ENCODE data around the gene LRP8. TPM values are rescaled to one million over a fixed set of nuclear protein-coding genes. Genes with fewer than 3 reads are reported as not detected.
A peak's percentile ranks its signal among the peaks of the same experiment; 100 is the strongest.

The LRP8 gene
- polyA plus RNA-seq, 1 of the 3 experiments (the other 2 are of a cell fraction): 19.9 TPM

DNA sequence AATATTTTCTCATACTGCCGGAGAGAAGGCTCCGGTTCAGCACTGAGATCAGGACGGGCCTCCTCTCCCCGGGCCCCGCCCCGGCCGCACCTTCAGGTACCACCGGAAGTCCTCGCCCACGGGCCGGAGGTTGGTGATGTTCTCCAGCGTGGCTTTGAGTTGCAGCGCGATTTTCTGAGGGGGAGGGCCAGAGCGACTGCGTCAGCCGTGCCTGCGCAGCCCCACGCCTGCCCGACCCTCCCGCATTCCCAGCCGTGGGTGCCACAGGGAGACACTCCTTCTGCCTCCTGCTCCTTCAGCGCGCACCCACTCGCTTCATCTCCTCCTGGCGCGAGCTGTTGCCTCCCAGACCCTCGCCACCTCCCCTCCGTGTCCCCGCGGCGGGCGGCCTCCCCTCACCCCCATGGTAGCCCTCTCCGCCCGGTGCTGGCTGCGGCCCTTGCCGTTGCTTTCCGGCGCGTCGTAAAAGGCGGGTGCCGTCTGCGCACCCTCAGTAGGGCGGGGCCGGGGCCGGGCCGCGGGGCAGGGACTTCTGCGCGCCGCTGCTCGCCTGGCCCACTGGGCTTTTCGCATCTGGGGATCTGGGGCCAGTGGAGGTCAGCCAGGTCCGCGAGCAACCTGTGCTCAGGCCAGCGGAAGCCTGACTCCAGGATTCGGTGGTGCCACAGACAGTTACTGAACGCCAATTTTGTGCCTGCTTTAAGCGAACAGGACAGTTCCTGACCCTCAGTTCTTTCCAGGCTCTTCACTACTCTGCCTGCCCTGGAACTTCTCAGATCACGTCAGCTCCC lies 107.5 kb downstream of the LRP8 start, which contains the start of gene CZIB:
TSS of gene CZIB (minus strand) at position 464 of the 791 bp plus-strand sequence. CDS start at position 405, 59 bp downstream.
- Histone ChIP-seq H3K79me2 (ENCODE audit: insufficient read depth) (peaks cover 17% of the 10 kb centered on the region; the same call in 1 of the 2 replicates), H3K9me3 (no peaks in the 10 kb centered on the region), H3K36me3 (replicated peaks in 1 of 2; ENCODE audit: control insufficient read depth in 1 of 2, insufficient read depth in 2 of 2, low read length in 1 of 2) (peaks cover 13 to 31% of the 10 kb centered on the region in 2 experiments), H3K4me2 (peak within 1 kb of the TSS; percentile 89), H2AFZ (ENCODE audit: low read depth) (peak within 1 kb of the TSS; percentile 77), H3K9me2 (no peaks in the 10 kb centered on the region), H3K4me3 (ENCODE audit: low read depth in 2 of 2, low read length in 1 of 2) (peak within 1 kb of the TSS; percentile 63 to 77), H4K20me1 (ENCODE audit: insufficient read depth) (no peaks in the 10 kb centered on the region), H3K27ac (ENCODE audit: low read depth in 2 of 2, low read length in 1 of 2) (peak within 1 kb of the TSS; percentile 87 to 94), H3K4me1 (ENCODE audit: control insufficient read depth in 1 of 2, insufficient read depth in 2 of 2, low read depth in 1 of 2, low read length in 1 of 2) (peaks cover 16% of the 10 kb centered on the region in 2 experiments; a peak in 2 of 4 replicates), H3K27me3 (ENCODE audit: insufficient read depth) (no peaks in the 10 kb centered on the region), H3F3A (replicated peaks; ENCODE audit: insufficient read depth) (no peaks in the 10 kb centered on the region), H3K9ac (peak within 1 kb of the TSS; percentile 84)
- DNase-seq: peak; percentile 97
- 4% methylated on average over 15 of the region's 61 CpGs for WGBS (ENCODE audit: low lambda C conversion rate)
- ChIA-PET CTCF (interaction anchor here (0.7 to 1.4 kb wide), 3 partner anchors 16 to 58 kb away, joined by 3 read pairs; partner anchors contain the start of gene MAGOH), POLR2A (interaction anchor here (1.0 to 1.5 kb wide), 3 partner anchors 9 to 38 kb away, joined by 3 read pairs; partner anchors contain the start of gene MAGOH)
- TF ChIP-seq POLR2AphosphoS5 (IDR thresholded peaks at IDR 0.05; ENCODE audit: low read depth, low read length) (peak; percentile 93), JUND (IDR thresholded peaks at IDR 0.05) (no peak; the same call in 1 of the 2 replicates), CHD2 (IDR thresholded peaks at IDR 0.05; ENCODE audit: low read length, partially characterized antibody) (peak; percentile 71), MXI1 (IDR thresholded peaks at IDR 0.05; ENCODE audit: low read depth, low read length) (peak; percentile 92), TAF1 (IDR thresholded peaks at IDR 0.05; ENCODE audit: borderline replicate concordance, low read depth, low read length) (peak; percentile 54), MEF2A (IDR thresholded peaks at IDR 0.05; ENCODE audit: borderline replicate concordance, low read depth) (no peak), GATA2 (CRISPR knock-in tag; IDR thresholded peaks at IDR 0.05) (no peak), ELF1 (IDR thresholded peaks at IDR 0.05) (no peak), EZH2phosphoT487 (IDR thresholded peaks at IDR 0.05; ENCODE audit: borderline replicate concordance, low read depth) (no peak), EP300 (IDR thresholded peaks at IDR 0.05; ENCODE audit: borderline replicate concordance in 1 of 2, low read depth in 1 of 2, low read length in 1 of 2) (peak in 1 of 2 experiments; percentile 26; a peak in 1 of 4 replicates), FOXJ3 (CRISPR knock-in tag; IDR thresholded peaks at IDR 0.05) (peak; percentile 44; the same call in 1 of the 2 replicates), TEAD4 (IDR thresholded peaks at IDR 0.05; ENCODE audit: borderline replicate concordance, insufficient read depth) (no peak), RCOR1 (IDR thresholded peaks at IDR 0.05; ENCODE audit: low read length) (0 out of 2 replicates have a peak, but pooled peaks have one; percentile 13), SIN3A (IDR thresholded peaks at IDR 0.05; ENCODE audit: borderline replicate concordance, low read depth, low read length) (peak; percentile 82; the same call in 1 of the 2 replicates), RXRA (IDR thresholded peaks at IDR 0.05; ENCODE audit: borderline replicate concordance, low read depth) (no peak)
- TF ChIP-seq, protein P1, sequence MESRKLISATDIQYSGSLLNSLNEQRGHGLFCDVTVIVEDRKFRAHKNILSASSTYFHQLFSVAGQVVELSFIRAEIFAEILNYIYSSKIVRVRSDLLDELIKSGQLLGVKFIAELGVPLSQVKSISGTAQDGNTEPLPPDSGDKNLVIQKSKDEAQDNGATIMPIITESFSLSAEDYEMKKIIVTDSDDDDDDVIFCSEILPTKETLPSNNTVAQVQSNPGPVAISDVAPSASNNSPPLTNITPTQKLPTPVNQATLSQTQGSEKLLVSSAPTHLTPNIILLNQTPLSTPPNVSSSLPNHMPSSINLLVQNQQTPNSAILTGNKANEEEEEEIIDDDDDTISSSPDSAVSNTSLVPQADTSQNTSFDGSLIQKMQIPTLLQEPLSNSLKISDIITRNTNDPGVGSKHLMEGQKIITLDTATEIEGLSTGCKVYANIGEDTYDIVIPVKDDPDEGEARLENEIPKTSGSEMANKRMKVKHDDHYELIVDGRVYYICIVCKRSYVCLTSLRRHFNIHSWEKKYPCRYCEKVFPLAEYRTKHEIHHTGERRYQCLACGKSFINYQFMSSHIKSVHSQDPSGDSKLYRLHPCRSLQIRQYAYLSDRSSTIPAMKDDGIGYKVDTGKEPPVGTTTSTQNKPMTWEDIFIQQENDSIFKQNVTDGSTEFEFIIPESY (IDR thresholded peaks at IDR 0.05; ENCODE audit: borderline replicate concordance, low read depth): 0 out of 2 replicates have a peak, but pooled peaks have one; percentile 45
- TF ChIP-seq, protein P2, sequence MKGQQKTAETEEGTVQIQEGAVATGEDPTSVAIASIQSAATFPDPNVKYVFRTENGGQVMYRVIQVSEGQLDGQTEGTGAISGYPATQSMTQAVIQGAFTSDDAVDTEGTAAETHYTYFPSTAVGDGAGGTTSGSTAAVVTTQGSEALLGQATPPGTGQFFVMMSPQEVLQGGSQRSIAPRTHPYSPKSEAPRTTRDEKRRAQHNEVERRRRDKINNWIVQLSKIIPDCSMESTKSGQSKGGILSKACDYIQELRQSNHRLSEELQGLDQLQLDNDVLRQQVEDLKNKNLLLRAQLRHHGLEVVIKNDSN (IDR thresholded peaks at IDR 0.05; ENCODE audit: borderline replicate concordance, low read depth): no peak
- TF ChIP-seq, protein P3, sequence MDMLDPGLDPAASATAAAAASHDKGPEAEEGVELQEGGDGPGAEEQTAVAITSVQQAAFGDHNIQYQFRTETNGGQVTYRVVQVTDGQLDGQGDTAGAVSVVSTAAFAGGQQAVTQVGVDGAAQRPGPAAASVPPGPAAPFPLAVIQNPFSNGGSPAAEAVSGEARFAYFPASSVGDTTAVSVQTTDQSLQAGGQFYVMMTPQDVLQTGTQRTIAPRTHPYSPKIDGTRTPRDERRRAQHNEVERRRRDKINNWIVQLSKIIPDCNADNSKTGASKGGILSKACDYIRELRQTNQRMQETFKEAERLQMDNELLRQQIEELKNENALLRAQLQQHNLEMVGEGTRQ (IDR thresholded peaks at IDR 0.05; ENCODE audit: borderline replicate concordance, low read depth, low read length): no peak
- TF ChIP-seq, protein P4, sequence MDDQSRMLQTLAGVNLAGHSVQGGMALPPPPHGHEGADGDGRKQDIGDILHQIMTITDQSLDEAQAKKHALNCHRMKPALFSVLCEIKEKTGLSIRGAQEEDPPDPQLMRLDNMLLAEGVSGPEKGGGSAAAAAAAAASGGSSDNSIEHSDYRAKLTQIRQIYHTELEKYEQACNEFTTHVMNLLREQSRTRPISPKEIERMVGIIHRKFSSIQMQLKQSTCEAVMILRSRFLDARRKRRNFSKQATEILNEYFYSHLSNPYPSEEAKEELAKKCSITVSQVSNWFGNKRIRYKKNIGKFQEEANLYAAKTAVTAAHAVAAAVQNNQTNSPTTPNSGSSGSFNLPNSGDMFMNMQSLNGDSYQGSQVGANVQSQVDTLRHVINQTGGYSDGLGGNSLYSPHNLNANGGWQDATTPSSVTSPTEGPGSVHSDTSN (IDR thresholded peaks at IDR 0.05): no peak; the same call in 1 of the 2 replicates
- TF ChIP-seq, protein P5, sequence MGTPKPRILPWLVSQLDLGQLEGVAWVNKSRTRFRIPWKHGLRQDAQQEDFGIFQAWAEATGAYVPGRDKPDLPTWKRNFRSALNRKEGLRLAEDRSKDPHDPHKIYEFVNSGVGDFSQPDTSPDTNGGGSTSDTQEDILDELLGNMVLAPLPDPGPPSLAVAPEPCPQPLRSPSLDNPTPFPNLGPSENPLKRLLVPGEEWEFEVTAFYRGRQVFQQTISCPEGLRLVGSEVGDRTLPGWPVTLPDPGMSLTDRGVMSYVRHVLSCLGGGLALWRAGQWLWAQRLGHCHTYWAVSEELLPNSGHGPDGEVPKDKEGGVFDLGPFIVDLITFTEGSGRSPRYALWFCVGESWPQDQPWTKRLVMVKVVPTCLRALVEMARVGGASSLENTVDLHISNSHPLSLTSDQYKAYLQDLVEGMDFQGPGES (IDR thresholded peaks at IDR 0.05; ENCODE audit: low read depth, low read length): no peak
- TF ChIP-seq, protein P6, sequence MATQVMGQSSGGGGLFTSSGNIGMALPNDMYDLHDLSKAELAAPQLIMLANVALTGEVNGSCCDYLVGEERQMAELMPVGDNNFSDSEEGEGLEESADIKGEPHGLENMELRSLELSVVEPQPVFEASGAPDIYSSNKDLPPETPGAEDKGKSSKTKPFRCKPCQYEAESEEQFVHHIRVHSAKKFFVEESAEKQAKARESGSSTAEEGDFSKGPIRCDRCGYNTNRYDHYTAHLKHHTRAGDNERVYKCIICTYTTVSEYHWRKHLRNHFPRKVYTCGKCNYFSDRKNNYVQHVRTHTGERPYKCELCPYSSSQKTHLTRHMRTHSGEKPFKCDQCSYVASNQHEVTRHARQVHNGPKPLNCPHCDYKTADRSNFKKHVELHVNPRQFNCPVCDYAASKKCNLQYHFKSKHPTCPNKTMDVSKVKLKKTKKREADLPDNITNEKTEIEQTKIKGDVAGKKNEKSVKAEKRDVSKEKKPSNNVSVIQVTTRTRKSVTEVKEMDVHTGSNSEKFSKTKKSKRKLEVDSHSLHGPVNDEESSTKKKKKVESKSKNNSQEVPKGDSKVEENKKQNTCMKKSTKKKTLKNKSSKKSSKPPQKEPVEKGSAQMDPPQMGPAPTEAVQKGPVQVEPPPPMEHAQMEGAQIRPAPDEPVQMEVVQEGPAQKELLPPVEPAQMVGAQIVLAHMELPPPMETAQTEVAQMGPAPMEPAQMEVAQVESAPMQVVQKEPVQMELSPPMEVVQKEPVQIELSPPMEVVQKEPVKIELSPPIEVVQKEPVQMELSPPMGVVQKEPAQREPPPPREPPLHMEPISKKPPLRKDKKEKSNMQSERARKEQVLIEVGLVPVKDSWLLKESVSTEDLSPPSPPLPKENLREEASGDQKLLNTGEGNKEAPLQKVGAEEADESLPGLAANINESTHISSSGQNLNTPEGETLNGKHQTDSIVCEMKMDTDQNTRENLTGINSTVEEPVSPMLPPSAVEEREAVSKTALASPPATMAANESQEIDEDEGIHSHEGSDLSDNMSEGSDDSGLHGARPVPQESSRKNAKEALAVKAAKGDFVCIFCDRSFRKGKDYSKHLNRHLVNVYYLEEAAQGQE (IDR thresholded peaks at IDR 0.05; ENCODE audit: low read depth, low read length): peak; percentile 29; the same call in 1 of the 2 replicates

Data from SK-N-SH (cell line).